MG63 (cell line): ENCODE results near the gene LATS1. TPM values are rescaled to one million over a fixed set of nuclear protein-coding genes. Genes with fewer than 3 reads are reported as not detected.

ENCODE experiments used
- DNase-seq: peaks from one replicate; pipeline ENCODE4 v3.0.0-alpha.2; 2020
- H3K27me3 ChIP-seq: fragments of 250-450 bp; sonication (Bioruptor Pico); 2 replicates; pipeline ENCODE4 v1.5.1; 2020; ENCODE audit warnings: mild to moderate bottlenecking, moderate library complexity
- H3K36me3 ChIP-seq: fragments of 250-450 bp; sonication (Bioruptor Pico); 2 replicates; pipeline ENCODE4 v1.5.1; 2020; ENCODE audit warnings: mild to moderate bottlenecking, moderate library complexity
- H3K4me3 ChIP-seq: fragments of 250-450 bp; sonication (Bioruptor Pico); 2 replicates; pipeline ENCODE4 v1.5.1; 2020; ENCODE audit warnings: mild to moderate bottlenecking, moderate library complexity
- H3K9me3 ChIP-seq: fragments of 250-450 bp; sonication (Bioruptor Pico); 2 replicates; pipeline ENCODE4 v1.5.1; 2020; ENCODE audit warnings: mild to moderate bottlenecking, moderate library complexity
- total RNA-seq: library from RNA; depleted of rRNA; stranded (reverse); fragments of >200 nt; shearing (Covaris generic); gene quantifications from 2 replicates; pipeline ENCODE4 v1.2.3, GENCODE V29; 2014; ENCODE audit warnings: low replicate concordance; rRNA removed

The LATS1 gene
- total RNA-seq, 1 experiment from 2014 or later, result 12.9 TPM

GRCh38 chr6:149636124-149636523 lies 81.8 kb downstream of the LATS1 start:
- H3K4me3 ChIP-seq, result no peak overlapping the region
- no peaks in the 10 kb centered on the region for H3K9me3 ChIP-seq
- H3K27me3 ChIP-seq, result no peaks in the 10 kb centered on the region
- H3K36me3 ChIP-seq, result peaks cover 18% of the 10 kb centered on the region
- peak; percentile 46 for DNase-seq

- Histone ChIP-seq H3K9me3 (no peaks in the 10 kb centered on the region), H3K36me3 (peaks cover 21% of the 10 kb centered on the region), H3K4me3 (no peak overlapping the region), H3K27me3 (no peaks in the 10 kb centered on the region)
- DNase-seq, result no peak
Measured at GRCh38 chr6:149634315-149634714, 83.6 kb downstream of the LATS1 start.

- H3K9me3 ChIP-seq, result no peaks in the 10 kb centered on the region
- no peaks in the 10 kb centered on the region for H3K27me3 ChIP-seq
- no peak for DNase-seq
- H3K4me3 ChIP-seq, result no peak overlapping the region
- H3K36me3 ChIP-seq, result peaks cover 12% of the 10 kb centered on the region
Measured at GRCh38 chr6:149628875-149629510, 88.9 kb downstream of the LATS1 start.

GRCh38 chr6:149627672-149628071 lies 90.2 kb downstream of the LATS1 start:
- Histone ChIP-seq H3K27me3 (no peaks in the 10 kb centered on the region), H3K4me3 (no peak overlapping the region), H3K9me3 (no peaks in the 10 kb centered on the region), H3K36me3 (peaks cover 21% of the 10 kb centered on the region)
- DNase-seq, result no peak

- Histone ChIP-seq H3K27me3 (no peaks in the 10 kb centered on the region), H3K4me3 (no peak overlapping the region), H3K36me3 (peaks cover 16% of the 10 kb centered on the region), H3K9me3 (no peaks in the 10 kb centered on the region)
- no peak for DNase-seq
Measured at GRCh38 chr6:149615805-149616204, 102.1 kb downstream of the LATS1 start.

- H3K27me3 ChIP-seq, result no peaks in the 10 kb centered on the region
- DNase-seq, result no peak
- H3K4me3 ChIP-seq, result no peak overlapping the region
- H3K9me3 ChIP-seq, result no peaks in the 10 kb centered on the region
- peaks cover 11% of the 10 kb centered on the region for H3K36me3 ChIP-seq
Measured at GRCh38 chr6:149614337-149614736, 103.6 kb downstream of the LATS1 start.

GRCh38 chr6:149608381-149608982 lies 109.4 kb downstream of the LATS1 start:
- H3K9me3 ChIP-seq, result no peaks in the 10 kb centered on the region
- no peaks in the 10 kb centered on the region for H3K27me3 ChIP-seq
- H3K36me3 ChIP-seq, result no peaks in the 10 kb centered on the region
- DNase-seq, result no peak
- H3K4me3 ChIP-seq, result no peak overlapping the region

Other genes with a start within 250 kb of the LATS1 start
- 0.03 TPM in 1 of 2 replicates, not detected in the other for gene ZC3H12D, start 233.1 kb downstream of the LATS1 start, total RNA-seq
- 27.0 and 42.0 TPM in 2 replicates for gene PPIL4, start 172.1 kb downstream of the LATS1 start, total RNA-seq
- 45.1 and 45.8 TPM in 2 replicates for gene GINM1, start 151.7 kb downstream of the LATS1 start, total RNA-seq
- gene KATNA1, start 69.4 kb downstream of the LATS1 start, total RNA-seq, result 26.9 and 34.1 TPM in 2 replicates
- gene NUP43, start 28.4 kb upstream of the LATS1 start, total RNA-seq, result 24.5 and 53.9 TPM in 2 replicates
- 229 and 267 TPM in 2 replicates for gene PCMT1, start 31.6 kb upstream of the LATS1 start, total RNA-seq
- gene LRP11, start 146.3 kb upstream of the LATS1 start, total RNA-seq, result 40.1 and 48.0 TPM in 2 replicates
- gene RAET1E, start 180.0 kb upstream of the LATS1 start, total RNA-seq, result 2.8 and 5.7 TPM in 2 replicates
- 3.2 TPM in 1 of 2 replicates, not detected in the other for gene RAET1G, start 205.0 kb upstream of the LATS1 start, total RNA-seq
- 2.2 and 7.4 TPM in 2 replicates for gene ULBP2, start 223.9 kb upstream of the LATS1 start, total RNA-seq
- 1.5 and 2.5 TPM in 2 replicates for gene ULBP1, start 245.8 kb upstream of the LATS1 start, total RNA-seq